ENCODE data around the gene FAM180A. TPM values are rescaled to one million over a fixed set of nuclear protein-coding genes. Genes with fewer than 3 reads are reported as not detected.

FAM180A gene
- polyA plus RNA-seq, 1 of the 3 experiments (the other 2 are of a cell fraction), result 0.08 TPM

GRCh38 chr7:135782801-135783200 lies 34.2 kb upstream of the FAM180A start:
- no peaks in the 10 kb centered on the region for H3K79me2 ChIP-seq (ENCODE audit: insufficient read depth)
- no peaks in the 10 kb centered on the region for H4K20me1 ChIP-seq (ENCODE audit: insufficient read depth)
- no peak overlapping the region for H3K27ac ChIP-seq (ENCODE audit: low read depth in 2 of 2, low read length in 1 of 2)
- no peak overlapping the region for H2AFZ ChIP-seq (ENCODE audit: low read depth)
- WGBS (ENCODE audit: low lambda C conversion rate), result 87% methylated on average over 6 of the region's 6 CpGs
- no peak overlapping the region for H3K4me2 ChIP-seq
- peaks cover 6% of the 10 kb centered on the region; the same call in 1 of the 2 replicates for H3K9me3 ChIP-seq
- CTCF ChIA-PET, result interaction anchor here (0.6 to 1.2 kb wide), 2 partner anchors 12 to 30 kb away, joined by 3 read pairs; no protein-coding TSS in a partner anchor
- POLR2A ChIA-PET, result interaction anchor here (0.6 kb wide), 1 partner anchor 1373 kb away, joined by 3 read pairs; no protein-coding TSS in a partner anchor
- no peak overlapping the region for H3K4me3 ChIP-seq (ENCODE audit: low read depth in 2 of 2, low read length in 1 of 2)
- no peak overlapping the region for H3K9ac ChIP-seq
- no peaks in the 10 kb centered on the region for H3K27me3 ChIP-seq (ENCODE audit: insufficient read depth)
- TF ChIP-seq NRF1 (IDR thresholded peaks at IDR 0.05; ENCODE audit: low read depth, low read length) (no peak), RAD21 (IDR thresholded peaks at IDR 0.05; ENCODE audit: low read length) (no peak), RFX5 (IDR thresholded peaks at IDR 0.05; ENCODE audit: low read length) (no peak), FOXJ3 (CRISPR knock-in tag; IDR thresholded peaks at IDR 0.05) (no peak), MAX (IDR thresholded peaks at IDR 0.05; ENCODE audit: low read depth) (no peak), RXRA (IDR thresholded peaks at IDR 0.05; ENCODE audit: borderline replicate concordance, low read depth) (no peak), TAF1 (IDR thresholded peaks at IDR 0.05; ENCODE audit: borderline replicate concordance, low read depth, low read length) (no peak), USF1 (IDR thresholded peaks at IDR 0.05; ENCODE audit: borderline replicate concordance, low read depth) (no peak), POLR2AphosphoS5 (IDR thresholded peaks at IDR 0.05; ENCODE audit: low read depth, low read length) (no peak), SMC3 (IDR thresholded peaks at IDR 0.05; ENCODE audit: low read depth, low read length) (no peak), EZH2phosphoT487 (IDR thresholded peaks at IDR 0.05; ENCODE audit: borderline replicate concordance, low read depth) (no peak)
- no peaks in the 10 kb centered on the region for H3F3A ChIP-seq (replicated peaks; ENCODE audit: insufficient read depth)
- no peaks in the 10 kb centered on the region for H3K4me1 ChIP-seq (ENCODE audit: control insufficient read depth in 1 of 2, insufficient read depth in 2 of 2, low read depth in 1 of 2, low read length in 1 of 2)
- H3K9me2 ChIP-seq, result no peaks in the 10 kb centered on the region
- H3K36me3 ChIP-seq (replicated peaks in 1 of 2; ENCODE audit: control insufficient read depth in 1 of 2, insufficient read depth in 2 of 2, low read length in 1 of 2), result no peaks in the 10 kb centered on the region
- no peak for DNase-seq

GRCh38 chr7:135782377-135782776 lies 33.8 kb upstream of the FAM180A start:
- Histone ChIP-seq H3K36me3 (replicated peaks in 1 of 2; ENCODE audit: control insufficient read depth in 1 of 2, insufficient read depth in 2 of 2, low read length in 1 of 2) (no peaks in the 10 kb centered on the region), H3K4me3 (ENCODE audit: low read depth in 2 of 2, low read length in 1 of 2) (no peak overlapping the region), H3K27me3 (ENCODE audit: insufficient read depth) (no peaks in the 10 kb centered on the region), H3K79me2 (ENCODE audit: insufficient read depth) (no peaks in the 10 kb centered on the region), H3K4me1 (ENCODE audit: control insufficient read depth in 1 of 2, insufficient read depth in 2 of 2, low read depth in 1 of 2, low read length in 1 of 2) (no peaks in the 10 kb centered on the region), H3K9me2 (no peaks in the 10 kb centered on the region), H3F3A (replicated peaks; ENCODE audit: insufficient read depth) (no peaks in the 10 kb centered on the region), H3K9me3 (peaks cover 10% of the 10 kb centered on the region; the same call in 1 of the 2 replicates), H4K20me1 (ENCODE audit: insufficient read depth) (no peaks in the 10 kb centered on the region), H2AFZ (ENCODE audit: low read depth) (no peak overlapping the region), H3K9ac (no peak overlapping the region), H3K4me2 (no peak overlapping the region), H3K27ac (ENCODE audit: low read depth in 2 of 2, low read length in 1 of 2) (no peak overlapping the region)
- POLR2A ChIA-PET, result interaction anchor here (0.6 kb wide), 1 partner anchor 1374 kb away, joined by 3 read pairs; no protein-coding TSS in a partner anchor
- 75% methylated on average over 9 of the region's 9 CpGs for WGBS (ENCODE audit: low lambda C conversion rate)
- no peak for DNase-seq
- CTCF ChIA-PET, result interaction anchor here (1.2 kb wide), 1 partner anchor 12 kb away, joined by 3 read pairs; no protein-coding TSS in a partner anchor
- no peak for TF ChIP-seq FOXM1 (IDR thresholded peaks at IDR 0.05; ENCODE audit: low read depth)
- TF ChIP-seq RXRA (IDR thresholded peaks at IDR 0.05; ENCODE audit: borderline replicate concordance, low read depth), result no peak
- TF ChIP-seq TAF1 (IDR thresholded peaks at IDR 0.05; ENCODE audit: borderline replicate concordance, low read depth, low read length), result no peak
- no peak for TF ChIP-seq ZBTB33 (IDR thresholded peaks at IDR 0.05; ENCODE audit: borderline replicate concordance, low read depth)
- TF ChIP-seq IRF3 (IDR thresholded peaks at IDR 0.05; ENCODE audit: low read depth, low read length), result no peak
- TF ChIP-seq YY1 (IDR thresholded peaks at IDR 0.05; ENCODE audit: low read depth), result no peak
- no peak for TF ChIP-seq EP300 (IDR thresholded peaks at IDR 0.05; ENCODE audit: borderline replicate concordance in 1 of 2, low read depth in 1 of 2, low read length in 1 of 2)
- TF ChIP-seq JUND (IDR thresholded peaks at IDR 0.05), result no peak
- TF ChIP-seq GABPA (IDR thresholded peaks at IDR 0.05; ENCODE audit: low read depth), result no peak
- TF ChIP-seq REST (IDR thresholded peaks at IDR 0.05; ENCODE audit: low read depth, low read length), result no peak
- TF ChIP-seq FOSL2 (IDR thresholded peaks at IDR 0.05; ENCODE audit: borderline replicate concordance, low read depth), result no peak
- no peak for TF ChIP-seq CHD2 (IDR thresholded peaks at IDR 0.05; ENCODE audit: low read length, partially characterized antibody)
